Stimulated activated naive CD8-positive, alpha-beta T cell treated with anti-CD3 and anti-CD28 coated beads, Interleukin-15, Interleukin-2, amounts not matched to agents 100 ng/mL and 50 ng/mL, for 24 hours (primary cell): ENCODE results near the gene CTSF.
"Not testable (repeated sequence)": the region's sequence is repeated elsewhere in the genome, so short reads cannot be mapped to it uniquely, and the experiment has no call there.

Source experiments
- H3K27ac Mint-ChIP-seq: one replicate; pipeline ENCODE4 v1.8.0; 2021; ENCODE audit warnings: mild to moderate bottlenecking, mixed read lengths
- H3K27me3 Mint-ChIP-seq: one replicate; pipeline ENCODE4 v1.8.0; 2021; ENCODE audit warnings: mixed read lengths
- H3K36me3 Mint-ChIP-seq: one replicate; pipeline ENCODE4 v1.8.0; 2021; ENCODE audit warnings: low read depth, mixed read lengths
- H3K4me1 Mint-ChIP-seq: one replicate; pipeline ENCODE4 v1.8.0; 2021; ENCODE audit warnings: low read depth, mixed read lengths
- H3K4me3 Mint-ChIP-seq: one replicate; pipeline ENCODE4 v1.8.0; 2021; ENCODE audit warnings: mild to moderate bottlenecking, mixed read lengths
- H3K9me3 Mint-ChIP-seq: one replicate; pipeline ENCODE4 v1.8.0; 2021; ENCODE audit warnings: mixed read lengths

The CTSF gene

GRCh38 chr11:66595245-66595904 lies 27.0 kb upstream of the CTSF start:
- Mint-ChIP-seq H3K9me3 (no peaks in the 10 kb centered on the region), H3K27me3 (no peaks in the 10 kb centered on the region), H3K36me3 (no peaks in the 10 kb centered on the region), H3K4me1 (peaks cover 35% of the 10 kb centered on the region), H3K4me3 (peak overlapping the region; percentile 51), H3K27ac (peak overlapping the region; percentile 63)

- peaks cover 34% of the 10 kb centered on the region for H3K4me1 Mint-ChIP-seq
- no peaks in the 10 kb centered on the region for H3K9me3 Mint-ChIP-seq
- H3K36me3 Mint-ChIP-seq = no peaks in the 10 kb centered on the region
- H3K27ac Mint-ChIP-seq = peak overlapping the region; percentile 99
- no peaks in the 10 kb centered on the region for H3K27me3 Mint-ChIP-seq
- H3K4me3 Mint-ChIP-seq = peak overlapping the region; percentile 99
Measured at GRCh38 chr11:66593650-66594049, 25.2 kb upstream of the CTSF start.

- Mint-ChIP-seq H3K4me1 (peaks cover 34% of the 10 kb centered on the region), H3K36me3 (no peaks in the 10 kb centered on the region), H3K27ac (peak overlapping the region; percentile 99), H3K9me3 (no peaks in the 10 kb centered on the region), H3K27me3 (no peaks in the 10 kb centered on the region), H3K4me3 (peak overlapping the region; percentile 99)
Measured at GRCh38 chr11:66593303-66593635, 24.9 kb upstream of the CTSF start.

- Mint-ChIP-seq H3K9me3 (no peaks in the 10 kb centered on the region), H3K4me3 (peak within 1 kb of the TSS; percentile 99), H3K27ac (peak within 1 kb of the TSS; percentile 99), H3K36me3 (no peaks in the 10 kb centered on the region), H3K4me1 (peaks cover 34% of the 10 kb centered on the region), H3K27me3 (no peaks in the 10 kb centered on the region)
Measured at GRCh38 chr11:66592457-66593302, 24.3 kb upstream of the CTSF start, which contains the start of the genes CCDC87 and CCS. CCDC87 (minus strand) TSS chr11:66593063; CDS start chr11:66593015, 48 bp downstream. CCS (plus strand) TSS chr11:66593185; CDS start chr11:66593262, 77 bp downstream.

GRCh38 chr11:66591175-66591574 lies 22.8 kb upstream of the CTSF start:
- no peak overlapping the region for H3K4me3 Mint-ChIP-seq
- no peaks in the 10 kb centered on the region for H3K36me3 Mint-ChIP-seq
- peaks cover 34% of the 10 kb centered on the region for H3K4me1 Mint-ChIP-seq
- no peaks in the 10 kb centered on the region for H3K27me3 Mint-ChIP-seq
- H3K9me3 Mint-ChIP-seq = no peaks in the 10 kb centered on the region
- H3K27ac Mint-ChIP-seq = no peak overlapping the region

- Mint-ChIP-seq H3K27ac (no peak overlapping the region), H3K4me3 (no peak overlapping the region)
Measured at GRCh38 chr11:66589996-66590675, 21.7 kb upstream of the CTSF start.

GRCh38 chr11:66589315-66589714 lies 20.9 kb upstream of the CTSF start:
- H3K9me3 Mint-ChIP-seq, H3K36me3 Mint-ChIP-seq, H3K27me3 Mint-ChIP-seq, H3K27ac Mint-ChIP-seq, H3K4me3 Mint-ChIP-seq: not testable (repeated sequence)
- peaks cover 18% of the 10 kb centered on the region for H3K4me1 Mint-ChIP-seq

More at GRCh38 chr11:66589996-66590675, 21.7 kb upstream of the CTSF start:
- peaks cover 26% of the 10 kb centered on the region for H3K4me1 Mint-ChIP-seq
- H3K9me3 Mint-ChIP-seq = no peaks in the 10 kb centered on the region
- no peaks in the 10 kb centered on the region for H3K36me3 Mint-ChIP-seq
- H3K27me3 Mint-ChIP-seq = no peaks in the 10 kb centered on the region

GRCh38 chr11:66586136-66586535 lies 17.7 kb upstream of the CTSF start:
- H3K9me3 Mint-ChIP-seq = peaks cover 3% of the 10 kb centered on the region
- H3K27ac Mint-ChIP-seq = no peak overlapping the region
- peaks cover 2% of the 10 kb centered on the region for H3K4me1 Mint-ChIP-seq
- no peak overlapping the region for H3K4me3 Mint-ChIP-seq
- no peaks in the 10 kb centered on the region for H3K27me3 Mint-ChIP-seq
- no peaks in the 10 kb centered on the region for H3K36me3 Mint-ChIP-seq

GRCh38 chr11:66585447-66585846 lies 17.0 kb upstream of the CTSF start:
- H3K36me3 Mint-ChIP-seq, H3K27me3 Mint-ChIP-seq, H3K27ac Mint-ChIP-seq, H3K4me1 Mint-ChIP-seq, H3K9me3 Mint-ChIP-seq, H3K4me3 Mint-ChIP-seq: not testable (repeated sequence)

- not testable (repeated sequence) for H3K9me3 Mint-ChIP-seq, H3K27ac Mint-ChIP-seq, H3K27me3 Mint-ChIP-seq, H3K4me3 Mint-ChIP-seq, H3K36me3 Mint-ChIP-seq
- H3K4me1 Mint-ChIP-seq = peaks cover 23% of the 10 kb centered on the region
Measured at GRCh38 chr11:66582565-66583147, 14.2 kb upstream of the CTSF start.

- Mint-ChIP-seq H3K27me3 (peaks cover 3% of the 10 kb centered on the region), H3K4me3 (no peak overlapping the region), H3K27ac (no peak overlapping the region), H3K36me3 (no peaks in the 10 kb centered on the region), H3K9me3 (peaks cover 3% of the 10 kb centered on the region), H3K4me1 (peaks cover 23% of the 10 kb centered on the region)
Measured at GRCh38 chr11:66581261-66581660, 12.9 kb upstream of the CTSF start.

- peaks cover 3% of the 10 kb centered on the region for H3K27me3 Mint-ChIP-seq
- peaks cover 3% of the 10 kb centered on the region for H3K9me3 Mint-ChIP-seq
- no peak overlapping the region for H3K4me3 Mint-ChIP-seq
- peak overlapping the region; percentile 16 for H3K27ac Mint-ChIP-seq
- no peaks in the 10 kb centered on the region for H3K36me3 Mint-ChIP-seq
- peaks cover 23% of the 10 kb centered on the region for H3K4me1 Mint-ChIP-seq
Measured at GRCh38 chr11:66580803-66581202, 12.4 kb upstream of the CTSF start.

- H3K4me1 Mint-ChIP-seq = peaks cover 23% of the 10 kb centered on the region
- peaks cover 3% of the 10 kb centered on the region for H3K9me3 Mint-ChIP-seq
- H3K27me3 Mint-ChIP-seq = peaks cover 3% of the 10 kb centered on the region
- no peaks in the 10 kb centered on the region for H3K36me3 Mint-ChIP-seq
- H3K27ac Mint-ChIP-seq = no peak overlapping the region
- H3K4me3 Mint-ChIP-seq = no peak overlapping the region
Measured at GRCh38 chr11:66579017-66579606, 10.7 kb upstream of the CTSF start.

- peaks cover 3% of the 10 kb centered on the region for H3K4me1 Mint-ChIP-seq
- no peaks in the 10 kb centered on the region for H3K9me3 Mint-ChIP-seq
- H3K27me3 Mint-ChIP-seq = peaks cover 3% of the 10 kb centered on the region
- H3K36me3 Mint-ChIP-seq = no peaks in the 10 kb centered on the region
- H3K4me3 Mint-ChIP-seq = no peak overlapping the region
- H3K27ac Mint-ChIP-seq = no peak overlapping the region
Measured at GRCh38 chr11:66570850-66571180, 2.4 kb upstream of the CTSF start.
